GM18870 (cell line): ENCODE measurements around the gene SPRED2.
A peak's percentile ranks its signal among the peaks of the same experiment; 100 is the strongest.

ENCODE experiments used
- ATAC-seq: cut with Tn5 transposase; IDR thresholded peaks from one replicate; pipeline ENCODE4 v1.9.1; 2021; ENCODE audit warnings: moderate library complexity; ENCODE audit not compliant: unreplicated experiment

SPRED2 gene

DNA sequence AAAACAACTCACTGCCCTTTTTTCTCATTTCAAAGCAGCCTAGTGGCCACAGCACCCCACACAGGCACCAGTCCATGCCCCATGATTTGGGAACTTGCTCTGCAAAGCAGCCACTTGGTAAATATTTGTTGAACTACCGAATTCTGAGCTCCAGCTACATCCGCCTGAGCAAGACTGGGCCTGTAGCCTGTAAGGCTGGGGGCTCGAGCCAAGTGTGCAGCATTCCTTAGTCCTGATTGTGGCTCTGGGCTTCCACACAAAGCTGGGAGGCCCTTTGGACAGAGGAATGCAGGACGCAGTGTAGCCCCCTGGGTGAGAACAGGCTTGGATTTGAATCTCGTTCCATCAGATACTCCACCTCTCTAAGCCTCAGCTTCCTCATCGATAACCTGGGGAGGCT is 116.3 kb downstream of the SPRED2 start:
- ATAC-seq, result no peak

DNA sequence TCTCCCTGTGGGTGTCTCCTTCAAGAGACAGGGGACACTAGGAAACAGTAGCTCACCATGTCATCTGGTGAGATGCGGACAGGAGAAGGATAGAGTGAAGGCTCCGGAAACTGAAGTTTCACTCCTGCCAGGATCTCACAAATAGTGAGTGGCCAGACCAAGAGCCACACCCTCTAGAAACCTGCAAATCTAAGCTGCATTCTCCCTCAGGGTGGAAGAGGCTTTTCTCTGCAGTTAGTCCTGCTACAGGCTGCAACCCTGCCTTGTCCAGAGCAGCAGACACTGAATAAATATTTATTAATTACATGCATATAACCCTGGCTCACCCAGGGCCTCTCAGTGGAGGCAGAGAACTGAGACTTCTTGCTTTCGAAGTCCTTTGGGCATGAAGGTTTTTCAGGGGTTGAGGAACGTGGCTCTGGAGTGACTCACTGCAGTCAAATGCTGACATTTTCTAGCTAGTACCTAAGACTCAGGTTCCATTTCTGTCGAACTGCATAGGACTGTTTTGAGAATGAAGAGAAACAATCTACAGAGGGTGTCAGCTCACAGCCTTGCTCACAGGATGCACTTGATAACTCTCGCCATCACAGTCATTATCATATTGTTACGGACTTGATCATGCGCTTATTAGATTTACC is 117.5 kb downstream of the SPRED2 start:
- ATAC-seq, result no peak

DNA sequence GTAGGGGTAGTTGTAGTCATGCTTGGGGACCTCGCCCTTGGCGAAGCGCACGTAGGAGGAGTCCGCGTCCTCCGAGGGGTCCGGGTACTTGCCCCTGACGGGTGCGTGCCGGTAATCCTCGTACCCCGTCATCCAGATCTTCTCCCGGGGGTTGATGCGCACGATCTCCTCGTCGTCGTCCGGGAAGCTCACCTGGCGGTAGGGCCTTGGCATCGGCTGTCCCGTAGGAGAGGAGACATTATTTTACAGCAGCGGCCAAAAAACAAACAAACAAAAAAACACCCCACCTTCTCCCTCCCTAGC is 118.5 kb downstream of the SPRED2 start:
- ATAC-seq, result no peak

DNA sequence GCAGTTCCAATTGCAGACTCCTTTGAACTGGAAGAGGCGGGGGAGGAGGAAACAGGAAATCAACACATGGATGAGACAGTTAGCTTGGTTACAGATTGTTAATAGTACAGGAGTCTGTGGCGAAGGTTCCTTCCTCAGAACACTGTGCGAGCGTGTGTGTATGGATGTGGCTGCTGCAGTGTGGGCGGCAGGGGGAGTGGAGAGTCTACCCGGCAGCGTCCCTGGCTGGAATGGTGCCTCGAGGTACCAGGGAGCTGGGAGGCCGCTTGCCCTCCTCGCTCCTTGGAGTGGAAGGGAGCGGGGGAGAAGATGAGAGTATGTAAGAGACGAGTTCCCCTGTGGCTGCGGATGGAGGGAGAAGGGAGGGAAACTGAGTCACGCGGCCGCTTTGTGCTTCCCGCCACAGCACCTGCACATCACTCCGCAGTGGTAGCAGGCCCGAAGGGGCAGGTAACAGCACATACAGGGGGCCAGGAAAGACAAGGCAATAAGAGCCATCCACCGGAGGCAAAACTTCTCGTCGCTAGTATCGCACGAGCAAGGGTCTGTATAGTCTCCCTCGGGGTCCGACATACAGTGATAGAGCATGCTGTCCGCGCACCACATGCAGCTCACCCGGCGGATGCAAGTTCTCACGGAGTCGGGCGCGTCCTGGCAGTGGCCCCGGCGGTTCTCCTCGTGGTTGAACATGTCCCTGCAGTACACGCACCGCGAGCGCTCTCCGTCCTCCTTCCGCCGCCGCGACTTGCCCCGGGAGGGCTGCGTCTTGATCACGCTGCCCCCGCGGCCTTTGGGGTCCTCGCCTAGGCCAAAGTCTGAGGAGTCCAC is 119.1 kb downstream of the SPRED2 start:
- ATAC-seq, result no peak

GRCh38 chr2:65311596-65311995 is 120.8 kb downstream of the SPRED2 start:
- no peak for ATAC-seq

GRCh38 chr2:65311049-65311448 is 121.3 kb downstream of the SPRED2 start:
- ATAC-seq, result no peak

- no peak for ATAC-seq
Observed at GRCh38 chr2:65309699-65310098, 122.7 kb downstream of the SPRED2 start.

DNA sequence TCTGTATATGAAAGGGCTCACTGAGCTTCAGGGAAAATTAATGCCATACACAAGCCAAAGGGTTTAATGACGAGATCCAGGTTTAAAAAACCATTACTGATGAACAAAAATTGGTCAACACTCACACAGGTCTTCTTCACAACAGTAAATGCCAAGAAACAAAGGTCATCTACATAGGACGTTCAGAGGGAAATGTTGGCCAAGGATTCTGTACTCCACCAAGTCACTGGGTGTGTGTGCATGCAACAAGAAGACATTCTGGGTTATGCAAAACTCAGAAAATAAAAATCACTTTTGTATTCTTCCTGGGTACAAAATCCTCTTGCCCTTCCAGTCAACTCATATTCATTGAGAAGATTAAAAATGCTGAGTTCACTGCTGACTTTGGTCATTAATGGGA is 126.5 kb downstream of the SPRED2 start:
- no peak for ATAC-seq

DNA sequence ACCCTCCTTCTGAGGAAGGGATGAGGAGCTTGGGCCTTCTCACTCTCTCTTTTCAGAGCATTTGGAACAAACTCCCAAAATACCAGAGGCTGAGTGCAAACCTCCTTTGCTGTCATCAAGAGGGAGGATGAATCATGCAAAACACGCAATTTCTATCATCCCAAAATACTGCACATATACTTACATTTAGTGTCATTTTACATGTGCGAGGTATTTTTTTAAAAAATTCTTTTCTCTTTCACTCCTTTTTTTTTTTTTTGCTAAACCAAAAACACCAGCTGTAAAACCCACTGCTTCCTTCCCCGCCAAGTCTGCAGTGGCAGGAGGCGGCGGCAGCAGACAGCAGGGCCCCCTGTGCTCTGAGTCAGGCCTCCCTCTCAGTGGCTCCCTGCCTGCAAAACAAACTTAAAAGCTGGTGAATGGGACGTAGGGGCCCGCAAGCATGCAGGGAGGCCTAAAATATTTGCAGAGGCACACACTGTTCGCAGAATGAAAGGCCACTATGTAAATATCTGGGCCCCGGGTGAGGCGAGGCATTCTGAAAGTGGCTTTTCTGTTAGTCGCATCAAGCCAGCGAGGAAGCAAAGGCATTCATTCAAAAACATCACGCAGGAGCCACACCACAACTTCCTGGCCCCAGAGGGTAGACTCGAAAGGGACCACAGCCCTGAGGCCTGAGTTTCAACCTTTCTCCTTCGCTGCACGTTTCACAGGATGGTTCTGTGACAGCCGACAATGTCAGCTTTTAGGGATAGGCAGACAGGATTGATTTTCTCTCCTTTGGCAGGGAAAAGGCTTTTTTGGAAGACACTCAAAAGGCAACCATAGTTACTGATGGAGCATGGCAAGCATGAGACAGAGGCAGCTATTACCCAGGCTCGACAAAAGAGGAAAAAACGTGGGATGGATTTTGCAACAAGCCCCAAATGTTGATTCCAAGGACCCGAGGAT is 131.4 kb downstream of the SPRED2 start:
- peak; percentile 85 for ATAC-seq

- ATAC-seq, result no peak
Observed at GRCh38 chr2:65300134-65300760, 132.2 kb downstream of the SPRED2 start.

DNA sequence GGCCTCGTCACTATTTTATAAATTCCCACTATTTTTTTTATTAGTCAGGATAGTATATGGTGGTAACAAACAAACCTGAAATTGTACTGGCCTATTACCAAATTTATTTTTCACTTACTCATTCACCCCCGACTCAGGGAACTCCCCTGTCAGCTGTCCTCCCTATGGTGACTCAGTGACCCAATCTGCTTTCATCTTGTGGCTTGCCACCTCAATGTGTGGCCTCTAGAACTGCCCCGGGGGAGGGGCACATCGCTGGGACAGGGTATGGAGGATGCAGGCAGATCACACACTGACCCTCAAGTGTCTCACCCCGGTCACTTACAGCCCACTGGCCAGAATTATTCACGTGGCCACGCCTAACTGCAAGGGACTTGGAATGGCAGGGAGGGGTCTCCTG is 133.2 kb downstream of the SPRED2 start:
- no peak for ATAC-seq

DNA sequence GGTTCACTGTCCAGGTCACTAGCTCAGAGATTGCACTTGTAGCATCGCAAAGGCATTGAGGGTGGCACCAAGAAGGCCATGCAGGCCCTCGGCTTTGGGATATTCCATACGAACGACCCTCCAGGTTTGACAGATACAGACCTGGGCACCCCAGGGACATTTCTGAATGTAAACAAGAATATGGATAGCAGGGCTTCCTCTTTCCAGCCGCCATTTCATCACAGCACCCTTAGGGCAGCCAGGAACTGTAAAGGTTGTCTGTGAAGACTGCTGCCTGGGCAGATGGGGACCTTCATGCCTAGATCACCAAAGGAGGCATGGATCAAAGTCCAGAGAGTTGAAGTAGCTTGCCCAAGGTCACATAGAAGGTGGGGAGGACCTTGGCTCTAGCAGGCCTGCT is 134.3 kb downstream of the SPRED2 start:
- ATAC-seq, result no peak

DNA sequence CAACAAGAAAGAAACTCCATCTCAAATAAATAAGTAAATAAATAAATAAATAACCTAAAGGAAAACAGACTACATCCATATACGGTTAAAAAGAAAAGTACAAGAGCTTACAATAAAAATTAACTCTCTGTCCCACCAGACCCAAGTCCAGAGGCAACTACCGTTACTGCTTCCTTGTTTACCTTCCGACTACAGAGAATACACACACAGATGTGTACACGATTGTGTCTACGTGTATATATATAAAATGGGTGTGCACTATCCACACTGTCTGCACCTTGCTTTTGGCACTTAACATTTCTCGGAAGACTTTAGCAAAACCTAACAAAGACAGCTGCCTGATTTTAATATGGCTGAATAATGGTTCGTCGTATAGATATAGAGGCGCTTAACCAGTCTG is 134.9 kb downstream of the SPRED2 start:
- no peak for ATAC-seq

- no peak for ATAC-seq
Observed at GRCh38 chr2:65296971-65297370, 135.4 kb downstream of the SPRED2 start.

- ATAC-seq, result no peak
Observed at GRCh38 chr2:65294701-65295100, 137.7 kb downstream of the SPRED2 start.

GRCh38 chr2:65294136-65294535 is 138.3 kb downstream of the SPRED2 start:
- ATAC-seq, result no peak

DNA sequence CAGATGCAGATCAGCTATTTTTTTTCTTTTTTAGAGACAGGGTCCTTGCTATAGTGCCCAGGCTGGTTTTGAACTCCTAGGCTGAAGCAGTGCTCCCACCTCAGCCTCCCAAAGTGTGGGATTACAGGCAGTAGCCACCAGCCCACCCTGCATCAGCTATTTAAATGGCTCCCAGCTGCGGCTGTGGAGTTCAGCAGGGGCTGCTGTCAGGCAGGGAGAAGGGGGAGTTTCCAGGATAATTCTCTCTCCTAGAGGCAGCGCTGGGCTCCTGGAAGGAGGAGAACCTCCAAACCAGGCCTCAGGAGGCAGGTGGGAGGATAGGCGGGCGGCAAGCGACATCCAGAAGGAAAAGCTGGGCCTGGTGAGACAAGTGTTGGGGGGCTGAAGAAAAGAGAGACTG is 139.0 kb downstream of the SPRED2 start:
- ATAC-seq, result no peak

GRCh38 chr2:65292461-65293011 is 139.9 kb downstream of the SPRED2 start:
- no peak for ATAC-seq

DNA sequence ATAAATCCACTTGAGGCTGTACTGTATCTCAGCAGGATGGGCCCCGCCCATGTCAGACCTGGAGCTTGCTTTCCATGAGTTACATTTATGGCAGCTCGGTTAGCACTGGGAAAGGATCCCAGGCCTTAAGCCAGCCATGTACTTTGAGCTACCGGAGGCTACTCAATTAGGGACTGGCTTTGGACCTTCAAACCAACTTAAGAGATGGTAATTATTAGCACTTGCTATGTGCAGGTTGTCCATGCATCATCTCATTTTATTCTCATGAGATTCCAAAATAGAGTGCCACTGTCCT is 140.3 kb downstream of the SPRED2 start:
- ATAC-seq, result no peak

DNA sequence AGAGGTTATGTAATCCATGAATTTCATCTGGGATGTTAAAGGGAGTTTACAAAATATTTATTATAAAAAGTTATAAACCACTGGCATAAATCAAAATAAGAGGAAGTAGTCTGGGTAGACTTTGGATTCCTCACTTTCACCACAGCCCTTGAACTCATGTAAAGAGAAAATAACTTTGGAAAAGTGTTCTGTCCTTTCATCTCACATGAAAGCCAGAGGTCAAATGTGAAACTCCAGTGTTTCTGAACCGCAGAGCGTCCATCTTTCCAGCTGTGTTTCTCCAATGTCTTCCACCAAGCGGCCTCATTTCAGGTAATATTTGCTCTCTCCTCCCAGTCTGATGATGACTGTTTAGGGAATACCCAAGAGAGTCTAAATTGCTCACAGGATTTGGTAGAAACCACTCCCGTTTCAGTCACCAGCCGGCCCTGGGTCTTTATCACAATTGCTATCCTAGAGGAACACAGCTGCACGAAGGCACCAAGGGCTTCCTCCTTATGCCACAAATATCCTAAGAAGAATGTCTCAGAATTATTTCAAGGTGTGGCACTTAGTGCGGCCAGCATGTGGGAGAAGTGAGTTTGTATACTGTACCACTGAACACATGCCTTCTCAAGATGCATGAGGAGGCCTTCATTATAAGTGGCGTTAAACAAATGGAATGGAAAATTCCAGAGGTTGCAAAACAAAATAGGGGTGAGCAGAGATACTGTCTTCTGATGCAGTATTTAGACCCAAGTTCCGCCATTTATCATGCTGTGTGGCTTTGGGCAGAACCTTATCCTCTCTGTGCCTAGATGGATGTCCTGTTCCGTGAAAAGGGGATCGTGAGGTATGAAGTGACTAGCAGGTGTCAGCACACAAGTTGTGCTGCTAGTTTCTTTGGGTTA is 140.9 kb downstream of the SPRED2 start:
- no peak for ATAC-seq
